ENCODE measurements around the gene REG4. TPM values are rescaled to one million over a fixed set of nuclear protein-coding genes. Genes with fewer than 3 reads are reported as not detected.

REG4 gene
- total RNA-seq, 2 experiments from 2014 or later, result 0.33 TPM; not detected in 1

DNA sequence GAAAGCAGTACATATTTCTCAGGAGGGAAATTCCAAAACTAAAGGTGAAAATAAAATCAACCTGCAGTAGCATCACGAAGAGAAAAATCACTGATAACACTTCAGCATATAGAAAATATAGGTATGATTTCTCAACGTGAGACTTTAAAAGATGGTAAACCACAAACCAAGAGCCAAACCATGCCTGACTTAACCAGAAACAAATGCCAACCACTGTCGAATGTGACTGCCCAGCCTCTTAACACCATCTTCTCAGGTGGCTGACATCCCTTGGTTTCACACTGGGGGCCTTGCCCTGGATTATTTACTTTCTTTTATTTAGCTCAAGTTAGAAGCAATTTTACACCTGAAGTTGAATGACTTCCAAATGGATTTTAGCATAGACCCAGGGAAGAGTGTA lies 52.7 kb downstream of the REG4 start:
- CTCF ChIA-PET, result no interaction called here
- TF ChIP-seq, protein P1, sequence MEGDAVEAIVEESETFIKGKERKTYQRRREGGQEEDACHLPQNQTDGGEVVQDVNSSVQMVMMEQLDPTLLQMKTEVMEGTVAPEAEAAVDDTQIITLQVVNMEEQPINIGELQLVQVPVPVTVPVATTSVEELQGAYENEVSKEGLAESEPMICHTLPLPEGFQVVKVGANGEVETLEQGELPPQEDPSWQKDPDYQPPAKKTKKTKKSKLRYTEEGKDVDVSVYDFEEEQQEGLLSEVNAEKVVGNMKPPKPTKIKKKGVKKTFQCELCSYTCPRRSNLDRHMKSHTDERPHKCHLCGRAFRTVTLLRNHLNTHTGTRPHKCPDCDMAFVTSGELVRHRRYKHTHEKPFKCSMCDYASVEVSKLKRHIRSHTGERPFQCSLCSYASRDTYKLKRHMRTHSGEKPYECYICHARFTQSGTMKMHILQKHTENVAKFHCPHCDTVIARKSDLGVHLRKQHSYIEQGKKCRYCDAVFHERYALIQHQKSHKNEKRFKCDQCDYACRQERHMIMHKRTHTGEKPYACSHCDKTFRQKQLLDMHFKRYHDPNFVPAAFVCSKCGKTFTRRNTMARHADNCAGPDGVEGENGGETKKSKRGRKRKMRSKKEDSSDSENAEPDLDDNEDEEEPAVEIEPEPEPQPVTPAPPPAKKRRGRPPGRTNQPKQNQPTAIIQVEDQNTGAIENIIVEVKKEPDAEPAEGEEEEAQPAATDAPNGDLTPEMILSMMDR (IDR thresholded peaks at IDR 0.05), result no peak
- intact Hi-C loops (cut with DNase I, micrococcal nuclease), result no loop called here
- H3K4me3 Mint-ChIP-seq, result no peak overlapping the region
- H3K27me3 Mint-ChIP-seq, result peaks cover 2% of the 10 kb centered on the region
- Histone ChIP-seq H3K4me3 (ENCODE audit: low read length) (no peak overlapping the region), H3K9me3 (ENCODE audit: control insufficient read depth in 1 of 2, insufficient read depth in 1 of 2, low read length in 2 of 2) (no peaks in the 10 kb centered on the region), H3K27ac (ENCODE audit: low read depth in 1 of 2, low read length in 2 of 2) (no peak overlapping the region), H3K27me3 (ENCODE audit: control insufficient read depth in 1 of 2, insufficient read depth in 2 of 2, low read length in 2 of 2) (peaks cover 0 to 9% of the 10 kb centered on the region in 2 experiments), H3K4me1 (ENCODE audit: insufficient read depth, low read length) (no peaks in the 10 kb centered on the region), H3K36me3 (ENCODE audit: insufficient read depth, low read length) (no peaks in the 10 kb centered on the region)
- no peaks in the 10 kb centered on the region for H3K4me1 Mint-ChIP-seq (ENCODE audit: low read depth)
- no peak overlapping the region for H3K27ac Mint-ChIP-seq
- H3K36me3 Mint-ChIP-seq (ENCODE audit: low read depth), result no peaks in the 10 kb centered on the region
- no peak for ATAC-seq (ENCODE audit: poor library complexity)
- POLR2A ChIA-PET, result no interaction called here
- H3K9me3 Mint-ChIP-seq, result no peaks in the 10 kb centered on the region
- no peak for DNase-seq

DNA sequence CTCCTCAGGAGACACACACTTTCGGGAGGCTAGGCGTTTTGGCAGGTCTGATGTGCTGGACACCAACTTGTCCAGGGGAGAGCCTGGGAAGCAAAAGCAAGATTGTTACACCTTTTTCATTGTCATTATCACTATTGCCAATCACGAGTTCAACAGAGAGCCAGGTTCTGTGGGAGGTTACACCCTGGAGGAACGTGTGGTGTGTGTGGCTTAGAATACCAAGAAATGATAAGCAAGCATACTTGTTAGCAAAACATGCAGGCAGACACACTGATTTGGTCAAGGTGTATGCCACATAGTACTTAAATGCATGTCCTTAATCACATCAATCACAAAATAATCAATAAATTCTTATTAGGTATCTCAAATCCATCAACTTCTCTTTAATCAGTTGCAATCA lies 58.7 kb downstream of the REG4 start:
- TF ChIP-seq, protein P1 (IDR thresholded peaks at IDR 0.05), result no peak
- H3K27me3 ChIP-seq (ENCODE audit: control insufficient read depth in 1 of 2, insufficient read depth in 2 of 2, low read length in 2 of 2), result peaks cover 0 to 5% of the 10 kb centered on the region in 2 experiments
- Mint-ChIP-seq H3K27me3 (peaks cover 13% of the 10 kb centered on the region), H3K27ac (no peak overlapping the region), H3K4me3 (no peak overlapping the region), H3K9me3 (no peaks in the 10 kb centered on the region), H3K36me3 (ENCODE audit: low read depth) (no peaks in the 10 kb centered on the region), H3K4me1 (ENCODE audit: low read depth) (no peaks in the 10 kb centered on the region)
- no peak overlapping the region for H3K27ac ChIP-seq (ENCODE audit: low read depth in 1 of 2, low read length in 2 of 2)
- DNase-seq, result no peak
- POLR2A ChIA-PET, result no interaction called here
- no peak overlapping the region for H3K4me3 ChIP-seq (ENCODE audit: low read length)
- H3K4me1 ChIP-seq (ENCODE audit: insufficient read depth, low read length), result no peaks in the 10 kb centered on the region
- intact Hi-C loops (cut with DNase I, micrococcal nuclease), result loop anchor here in 1 of 2 experiments (5.0 kb wide), 1 partner anchor 40 kb away; no protein-coding TSS in a partner anchor
- H3K36me3 ChIP-seq (ENCODE audit: insufficient read depth, low read length), result no peaks in the 10 kb centered on the region
- ATAC-seq (ENCODE audit: poor library complexity), result no peak
- CTCF ChIA-PET, result no interaction called here
- H3K9me3 ChIP-seq (ENCODE audit: control insufficient read depth in 1 of 2, insufficient read depth in 1 of 2, low read length in 2 of 2), result no peaks in the 10 kb centered on the region

DNA sequence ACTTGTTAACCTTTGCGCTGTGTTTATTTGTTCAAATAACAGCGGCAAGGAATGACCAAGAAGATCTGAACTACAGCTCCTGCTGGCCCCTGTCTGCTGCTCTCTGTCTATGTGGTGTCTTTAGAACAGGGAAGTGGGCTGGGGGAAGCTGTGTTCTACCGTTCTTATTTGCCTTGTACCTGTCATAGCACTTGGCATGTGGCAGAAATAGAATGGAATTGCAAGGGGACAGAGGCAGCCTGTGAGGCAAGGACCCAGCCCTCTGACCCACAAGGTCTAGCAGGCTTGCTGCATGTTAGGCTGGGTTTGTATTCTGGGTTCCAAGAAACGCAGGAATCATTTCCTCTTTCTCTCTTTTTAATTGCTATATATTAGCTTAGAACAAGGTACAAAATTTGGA lies 63.2 kb downstream of the REG4 start:
- ChIA-PET CTCF (interaction anchor here (0.7 kb wide), 1 partner anchor 1797 kb away, joined by 3 read pairs; no protein-coding TSS in a partner anchor), POLR2A (no interaction called here)
- Histone ChIP-seq H3K27ac (ENCODE audit: low read depth in 1 of 2, low read length in 2 of 2) (no peak overlapping the region), H3K27me3 (ENCODE audit: control insufficient read depth in 1 of 2, insufficient read depth in 2 of 2, low read length in 2 of 2) (no peaks in the 10 kb centered on the region), H3K4me3 (ENCODE audit: low read length) (no peak overlapping the region), H3K9me3 (ENCODE audit: control insufficient read depth in 1 of 2, insufficient read depth in 1 of 2, low read length in 2 of 2) (no peaks in the 10 kb centered on the region), H3K4me1 (ENCODE audit: insufficient read depth, low read length) (peaks cover 6% of the 10 kb centered on the region), H3K36me3 (ENCODE audit: insufficient read depth, low read length) (no peaks in the 10 kb centered on the region)
- no peak overlapping the region for H3K27ac Mint-ChIP-seq
- H3K36me3 Mint-ChIP-seq (ENCODE audit: low read depth), result no peaks in the 10 kb centered on the region
- no peaks in the 10 kb centered on the region for H3K4me1 Mint-ChIP-seq (ENCODE audit: low read depth)
- no peak overlapping the region for H3K4me3 Mint-ChIP-seq
- intact Hi-C loops (cut with DNase I, micrococcal nuclease), result no loop called here
- H3K27me3 Mint-ChIP-seq, result peaks cover 6% of the 10 kb centered on the region
- ATAC-seq (ENCODE audit: poor library complexity) (no peak), DNase-seq (no peak)
- H3K9me3 Mint-ChIP-seq, result no peaks in the 10 kb centered on the region
- TF ChIP-seq, protein P1 (IDR thresholded peaks at IDR 0.05), result no peak
